ENCODE measurements around the gene SLC17A9. TPM values are rescaled to one million over a fixed set of nuclear protein-coding genes. Genes with fewer than 3 reads are reported as not detected.
A peak's percentile ranks its signal among the peaks of the same experiment; 100 is the strongest.

SLC17A9 gene
- total RNA-seq, 2 experiments from 2014 or later, result 78.5 to 78.7 TPM

- POLR2A ChIA-PET, result interaction anchor here (0.8 to 2.6 kb wide), 3 partner anchors 10 to 43 kb away, joined by 3 to 10 read pairs (median 4); partner anchors contain the start of gene DIDO1
- H3K36me3 Mint-ChIP-seq (ENCODE audit: low read depth), result peaks cover 3% of the 10 kb centered on the region
Observed at GRCh38 chr20:62969939-62970306, 17.4 kb downstream of the SLC17A9 start.

DNA sequence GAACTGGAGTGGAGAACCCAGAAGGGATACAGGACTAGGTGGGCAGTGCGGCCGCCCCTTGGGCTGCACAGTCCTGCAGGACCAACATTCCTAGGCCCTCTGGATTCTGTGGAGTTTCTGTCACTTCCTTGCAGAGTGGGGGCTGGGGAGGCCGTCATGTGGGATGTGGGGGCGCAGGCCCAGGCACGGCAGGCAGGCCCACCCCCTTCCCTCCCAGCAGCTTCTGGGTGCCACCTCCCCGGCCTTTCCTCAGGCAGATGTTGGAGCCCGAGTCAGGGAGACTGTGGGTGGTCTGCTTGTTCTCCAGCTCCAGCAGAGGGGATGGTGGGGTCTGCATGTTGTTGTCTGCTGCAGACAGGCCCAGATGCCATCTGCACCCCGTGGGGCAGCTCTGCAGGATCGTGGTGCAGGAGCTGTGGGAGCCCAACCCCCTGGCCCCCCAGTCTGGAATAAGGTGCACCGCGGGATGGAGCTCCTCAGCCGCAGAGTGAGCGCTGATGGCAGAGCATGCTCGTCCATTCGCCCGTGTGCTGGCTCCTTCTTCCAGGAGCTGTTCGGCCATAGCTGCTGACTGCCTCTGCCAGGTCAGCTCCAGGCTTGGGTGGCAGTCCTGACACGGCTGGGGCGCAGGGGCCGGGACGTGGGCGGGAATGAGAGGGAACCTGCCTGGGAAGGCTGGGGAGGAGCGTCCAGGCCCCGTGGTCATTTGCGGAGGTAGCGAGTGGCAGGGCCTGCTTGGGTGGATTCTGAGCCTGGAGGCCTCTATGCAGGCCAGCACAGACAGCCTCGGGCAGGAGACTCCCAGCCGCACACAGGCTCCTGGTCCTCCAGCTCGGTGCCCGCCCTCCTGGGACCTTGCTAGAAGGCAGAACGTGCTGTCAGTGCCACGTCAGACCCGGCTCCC lies 18.1 kb downstream of the SLC17A9 start:
- intact Hi-C loops (cut with micrococcal nuclease), result no loop called here
- Mint-ChIP-seq H3K4me1 (ENCODE audit: low read depth) (peaks cover 12% of the 10 kb centered on the region), H3K9me3 (no peaks in the 10 kb centered on the region), H3K27me3 (peaks cover 30% of the 10 kb centered on the region), H3K4me3 (no peak overlapping the region), H3K36me3 (ENCODE audit: low read depth) (peaks cover 2% of the 10 kb centered on the region), H3K27ac (no peak overlapping the region)
- TF ChIP-seq, protein P1, sequence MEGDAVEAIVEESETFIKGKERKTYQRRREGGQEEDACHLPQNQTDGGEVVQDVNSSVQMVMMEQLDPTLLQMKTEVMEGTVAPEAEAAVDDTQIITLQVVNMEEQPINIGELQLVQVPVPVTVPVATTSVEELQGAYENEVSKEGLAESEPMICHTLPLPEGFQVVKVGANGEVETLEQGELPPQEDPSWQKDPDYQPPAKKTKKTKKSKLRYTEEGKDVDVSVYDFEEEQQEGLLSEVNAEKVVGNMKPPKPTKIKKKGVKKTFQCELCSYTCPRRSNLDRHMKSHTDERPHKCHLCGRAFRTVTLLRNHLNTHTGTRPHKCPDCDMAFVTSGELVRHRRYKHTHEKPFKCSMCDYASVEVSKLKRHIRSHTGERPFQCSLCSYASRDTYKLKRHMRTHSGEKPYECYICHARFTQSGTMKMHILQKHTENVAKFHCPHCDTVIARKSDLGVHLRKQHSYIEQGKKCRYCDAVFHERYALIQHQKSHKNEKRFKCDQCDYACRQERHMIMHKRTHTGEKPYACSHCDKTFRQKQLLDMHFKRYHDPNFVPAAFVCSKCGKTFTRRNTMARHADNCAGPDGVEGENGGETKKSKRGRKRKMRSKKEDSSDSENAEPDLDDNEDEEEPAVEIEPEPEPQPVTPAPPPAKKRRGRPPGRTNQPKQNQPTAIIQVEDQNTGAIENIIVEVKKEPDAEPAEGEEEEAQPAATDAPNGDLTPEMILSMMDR (IDR thresholded peaks at IDR 0.05), result no peak
- ATAC-seq (no peak), DNase-seq (no peak)
- CTCF ChIA-PET, result interaction anchor here (0.6 to 1.7 kb wide), 4 partner anchors 10 to 69 kb away, joined by 3 to 6 read pairs (median 3); no protein-coding TSS in a partner anchor
- POLR2A ChIA-PET, result interaction anchor here (0.8 to 2.6 kb wide), 3 partner anchors 10 to 44 kb away, joined by 3 to 10 read pairs (median 4); partner anchors contain the start of gene DIDO1

More at GRCh38 chr20:62969939-62970306, 17.4 kb downstream of the SLC17A9 start:
- TF ChIP-seq, protein P1 (IDR thresholded peaks at IDR 0.05), result no peak
- Mint-ChIP-seq H3K27ac (no peak overlapping the region), H3K4me1 (ENCODE audit: low read depth) (peaks cover 12% of the 10 kb centered on the region), H3K27me3 (peaks cover 28% of the 10 kb centered on the region), H3K9me3 (no peaks in the 10 kb centered on the region), H3K4me3 (no peak overlapping the region)
- intact Hi-C loops (cut with micrococcal nuclease), result no loop called here
- no peak for ATAC-seq
- DNase-seq, result no peak
- CTCF ChIA-PET, result interaction anchor here (0.6 to 1.7 kb wide), 3 partner anchors 11 to 69 kb away, joined by 3 to 6 read pairs (median 3); no protein-coding TSS in a partner anchor

DNA sequence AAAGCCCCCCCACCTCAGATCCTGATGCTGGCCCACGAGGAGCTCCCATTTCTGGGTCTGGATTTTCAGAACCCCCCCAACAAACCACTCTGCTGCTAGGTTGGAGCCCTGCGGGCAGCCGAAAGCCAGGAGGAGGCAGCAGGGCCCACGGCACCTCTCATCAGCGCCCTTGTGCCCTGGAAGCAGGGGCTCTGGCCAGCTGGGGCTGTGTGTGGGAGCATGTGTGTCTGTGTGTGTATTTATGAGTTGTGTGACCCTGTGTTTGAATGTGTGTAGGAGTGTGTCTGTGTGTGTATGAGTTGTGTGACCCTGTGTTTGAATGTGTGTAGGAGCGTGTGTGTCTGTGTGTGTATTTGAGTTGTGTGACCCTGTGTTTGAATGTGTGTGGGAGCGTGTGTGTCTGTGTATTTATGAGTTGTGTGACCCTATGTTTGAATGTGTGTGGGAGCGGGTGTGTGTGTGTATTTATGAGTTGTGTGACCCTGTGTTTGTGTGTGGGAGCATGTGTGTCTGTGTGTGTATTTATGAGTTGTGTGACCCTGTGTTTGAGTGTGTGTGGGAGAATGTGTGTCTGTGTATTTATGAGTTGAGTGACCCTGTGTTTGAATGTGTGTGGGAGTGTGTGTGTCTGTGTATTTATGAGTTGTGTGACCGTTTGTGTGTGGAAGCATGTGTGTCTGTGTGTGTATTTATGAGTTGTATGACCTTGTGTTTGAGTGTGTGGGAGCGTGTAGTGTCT lies 18.9 kb downstream of the SLC17A9 start:
- ChIA-PET CTCF (interaction anchor here (0.6 to 1.7 kb wide), 2 partner anchors 20 to 70 kb away, joined by 3 to 6 read pairs; no protein-coding TSS in a partner anchor), POLR2A (interaction anchor here (1.8 to 2.6 kb wide), 2 partner anchors 11 to 38 kb away, joined by 10 to 11 read pairs; no protein-coding TSS in a partner anchor)
- Mint-ChIP-seq H3K9me3 (no peaks in the 10 kb centered on the region), H3K36me3 (ENCODE audit: low read depth) (no peaks in the 10 kb centered on the region), H3K4me3 (no peak overlapping the region), H3K27ac (no peak overlapping the region), H3K4me1 (ENCODE audit: low read depth) (peaks cover 13% of the 10 kb centered on the region), H3K27me3 (peaks cover 35% of the 10 kb centered on the region)
- no peak for ATAC-seq
- TF ChIP-seq, protein P1 (IDR thresholded peaks at IDR 0.05), result no peak
- intact Hi-C loops (cut with micrococcal nuclease), result no loop called here
- no peak for DNase-seq

DNA sequence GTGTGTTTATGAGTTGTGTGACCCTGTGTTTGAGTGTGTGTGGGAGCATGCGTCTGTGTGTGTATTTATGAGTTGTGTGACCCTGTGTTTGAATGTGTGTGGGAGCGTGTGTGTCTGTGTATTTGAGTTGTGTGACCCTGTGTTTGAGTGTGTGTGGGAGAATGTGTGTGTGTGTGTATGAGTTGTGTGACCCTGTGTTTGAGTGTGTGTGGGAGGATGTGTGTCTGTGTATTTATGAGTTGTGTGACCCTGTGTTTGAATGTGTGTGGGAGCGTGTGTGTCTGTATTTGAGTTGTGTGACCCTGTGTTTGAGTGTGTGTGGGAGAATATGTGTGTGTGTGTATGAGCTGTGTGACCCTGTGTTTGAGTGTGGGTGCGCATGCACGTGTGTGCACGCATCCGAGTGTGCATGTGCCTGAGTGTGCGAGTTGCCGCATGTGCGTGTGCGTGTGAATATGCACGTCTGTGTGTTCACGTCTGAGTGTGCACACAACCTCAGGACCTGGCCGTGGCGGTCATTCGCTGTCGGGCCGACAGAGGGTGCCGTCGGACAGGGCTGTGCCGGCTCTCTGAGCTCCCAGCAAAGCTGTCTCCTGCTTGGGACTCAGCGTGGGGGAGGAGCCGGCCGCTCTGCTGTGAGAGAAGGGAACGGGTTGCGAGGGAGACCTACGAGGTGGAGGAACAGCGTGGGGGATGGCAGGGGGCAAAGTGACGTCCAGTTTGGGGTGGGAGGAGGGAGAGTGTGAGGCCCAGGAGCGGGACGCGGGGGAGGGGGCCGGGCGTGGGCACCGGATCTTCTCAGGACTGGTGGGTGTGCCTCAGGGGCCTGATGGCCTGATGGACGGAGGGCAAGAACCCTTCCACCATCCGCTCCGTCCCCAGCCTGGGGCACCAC lies 19.7 kb downstream of the SLC17A9 start:
- H3K9me3 Mint-ChIP-seq, result no peaks in the 10 kb centered on the region
- peak; percentile 99 for ATAC-seq
- ChIA-PET POLR2A (interaction anchor here (1.0 to 1.8 kb wide), 3 partner anchors 12 to 177 kb away, joined by 3 to 11 read pairs (median 4); no protein-coding TSS in a partner anchor), CTCF (interaction anchor here (0.6 to 1.5 kb wide), 23 partner anchors 9 to 242 kb away, joined by 3 to 17 read pairs (median 3); no protein-coding TSS in a partner anchor)
- peak; percentile 92 for DNase-seq
- TF ChIP-seq, protein P1 (IDR thresholded peaks at IDR 0.05), result peak; percentile 66
- H3K4me1 Mint-ChIP-seq (ENCODE audit: low read depth), result peaks cover 16% of the 10 kb centered on the region
- peaks cover 39% of the 10 kb centered on the region for H3K27me3 Mint-ChIP-seq
- no peaks in the 10 kb centered on the region for H3K36me3 Mint-ChIP-seq (ENCODE audit: low read depth)
- no peak overlapping the region for H3K27ac Mint-ChIP-seq
- H3K4me3 Mint-ChIP-seq, result no peak overlapping the region
- intact Hi-C loops (cut with micrococcal nuclease), result loop anchor here (2.0 kb wide), 1 partner anchor 37 kb away; no protein-coding TSS in a partner anchor
